HG02943 (cell line): ENCODE measurements around the gene TMEM62.
"Not testable (repeated sequence)": the region's sequence is repeated elsewhere in the genome, so short reads cannot be mapped to it uniquely, and the experiment has no call there.

Experiments
- ATAC-seq: cut with Tn5 transposase; IDR thresholded peaks from one replicate; pipeline ENCODE4 v1.9.1; 2021; ENCODE audit warnings: mild to moderate bottlenecking, low read depth, moderate library complexity; ENCODE audit not compliant: unreplicated experiment

The TMEM62 gene

DNA sequence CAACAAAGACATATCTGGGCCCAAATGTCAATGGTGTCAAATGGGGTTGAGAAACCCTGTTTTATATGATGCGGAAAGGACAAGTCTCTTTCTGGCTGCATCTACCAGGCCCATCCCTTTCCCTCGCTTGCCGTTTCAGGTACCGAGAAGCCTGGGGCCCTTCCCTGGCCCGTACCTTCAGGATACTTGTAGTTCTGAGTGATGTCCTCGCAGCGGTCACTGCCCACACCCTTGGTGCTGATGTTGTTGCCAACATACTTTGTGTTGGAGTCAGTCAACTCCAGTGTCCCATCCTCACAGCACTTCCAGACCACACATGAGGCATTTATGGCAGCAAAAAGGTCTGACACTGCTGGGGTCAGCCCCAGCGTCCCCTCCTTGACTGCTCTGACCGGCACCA, 73.6 kb downstream of the TMEM62 start:
- ATAC-seq, result no peak

DNA sequence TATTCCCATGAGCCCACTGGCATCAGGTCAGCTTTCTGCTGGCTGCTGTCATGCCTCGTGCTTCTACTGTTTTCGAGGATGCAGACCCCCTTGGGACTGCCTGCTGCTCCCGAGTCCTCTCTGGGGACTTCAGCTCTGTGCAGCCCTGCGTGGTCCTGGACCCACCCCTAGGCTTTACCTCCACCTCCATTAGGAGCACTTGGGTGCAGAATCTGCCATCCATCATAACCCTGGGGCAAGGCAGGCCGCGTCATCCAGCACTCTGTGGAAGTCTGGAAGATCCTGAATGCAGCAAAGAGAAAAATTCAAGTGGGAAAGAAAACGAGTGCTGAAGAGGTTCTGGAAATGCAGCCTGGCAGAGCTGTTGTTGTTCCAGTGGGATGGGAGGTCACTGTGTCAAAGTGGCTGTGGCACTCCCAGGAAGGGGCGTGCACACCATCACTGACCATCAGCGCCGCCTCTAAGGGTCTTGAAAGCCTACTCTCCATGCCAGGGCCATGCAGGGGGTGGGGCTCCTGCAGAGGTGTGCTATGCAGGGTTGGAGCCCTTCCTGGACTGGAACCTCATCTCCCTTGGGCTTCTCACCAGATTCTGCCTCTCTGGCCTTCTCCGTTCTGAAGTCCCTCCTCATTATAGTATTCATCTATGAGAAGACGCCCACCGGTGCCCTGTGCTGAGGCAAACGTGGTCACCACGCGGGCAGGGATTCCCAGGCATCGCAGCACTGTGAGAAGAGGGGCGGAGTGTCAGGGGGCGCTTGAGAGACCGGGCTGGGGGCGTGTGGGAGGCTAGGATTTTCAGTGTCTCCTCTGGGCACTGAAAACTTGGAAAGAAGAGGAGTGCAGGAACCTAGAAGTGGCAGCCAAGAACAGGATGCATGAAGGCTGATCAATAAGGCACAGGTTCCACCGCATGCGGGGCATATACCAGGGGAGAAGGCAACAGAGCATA, 74.9 kb downstream of the TMEM62 start:
- no peak for ATAC-seq

DNA sequence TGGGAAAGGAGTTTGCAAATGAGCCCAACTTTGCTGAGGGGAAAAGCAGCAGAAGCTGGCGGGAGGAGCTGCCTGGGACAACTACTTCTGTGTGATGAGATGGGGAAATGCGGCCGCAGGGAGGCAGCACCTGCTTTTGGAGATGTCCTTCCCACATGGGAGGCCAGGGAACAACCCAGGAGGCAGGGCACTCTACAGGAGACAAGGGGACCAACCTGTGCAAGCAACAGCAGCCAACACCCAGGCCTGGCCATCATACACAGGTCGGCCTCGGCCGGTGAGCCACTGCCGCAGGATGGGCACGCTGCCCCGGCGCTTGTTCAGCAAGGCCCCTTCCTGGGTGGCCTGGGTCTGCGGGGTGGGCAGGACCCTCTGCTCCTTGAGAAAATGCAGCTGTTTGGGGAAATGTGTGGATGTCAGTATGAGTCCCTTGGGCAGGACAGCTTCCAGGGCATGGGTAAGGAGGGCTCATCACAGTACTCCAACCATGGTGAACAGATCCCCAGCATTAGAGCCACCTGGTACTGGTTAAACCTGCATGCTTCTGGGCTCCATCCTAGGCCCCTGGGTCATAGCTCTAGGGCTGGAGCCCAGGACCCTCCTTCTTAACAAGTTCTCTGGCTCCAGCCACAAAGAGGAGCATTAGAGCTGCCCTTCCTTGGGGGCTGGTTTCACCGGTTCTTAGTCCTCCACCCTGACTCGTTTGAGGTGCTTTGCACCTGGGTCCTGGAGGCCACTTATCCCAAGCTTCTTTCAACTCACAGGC, 75.9 kb downstream of the TMEM62 start:
- no peak for ATAC-seq

DNA sequence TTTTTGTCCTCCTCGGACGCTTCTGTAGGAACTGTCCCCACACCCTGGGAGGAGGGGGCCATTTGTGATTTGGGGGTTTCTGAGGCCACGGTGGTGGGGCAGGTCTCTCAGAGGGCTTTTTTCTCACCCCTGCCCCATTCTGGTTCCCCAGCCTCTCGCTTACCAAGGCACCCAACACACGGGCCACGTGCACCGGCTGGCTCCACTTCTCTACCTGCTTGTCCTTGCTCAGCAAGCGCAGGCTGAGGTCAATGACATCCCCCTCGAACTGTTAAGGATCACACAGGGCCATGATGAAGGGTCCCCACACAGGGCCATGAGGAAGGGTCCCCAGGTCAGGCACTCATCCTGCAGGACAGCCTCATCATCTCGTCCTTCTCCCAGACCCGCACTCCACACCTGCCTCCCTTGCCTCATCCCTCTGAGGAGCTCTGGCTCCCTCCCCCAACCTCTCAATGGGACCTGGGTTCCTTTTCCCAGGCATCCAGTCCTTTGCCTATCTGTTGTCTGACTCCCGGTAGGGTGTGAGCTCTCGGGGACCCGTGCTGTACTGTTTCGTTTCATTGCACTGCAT, 76.9 kb downstream of the TMEM62 start:
- no peak for ATAC-seq

DNA sequence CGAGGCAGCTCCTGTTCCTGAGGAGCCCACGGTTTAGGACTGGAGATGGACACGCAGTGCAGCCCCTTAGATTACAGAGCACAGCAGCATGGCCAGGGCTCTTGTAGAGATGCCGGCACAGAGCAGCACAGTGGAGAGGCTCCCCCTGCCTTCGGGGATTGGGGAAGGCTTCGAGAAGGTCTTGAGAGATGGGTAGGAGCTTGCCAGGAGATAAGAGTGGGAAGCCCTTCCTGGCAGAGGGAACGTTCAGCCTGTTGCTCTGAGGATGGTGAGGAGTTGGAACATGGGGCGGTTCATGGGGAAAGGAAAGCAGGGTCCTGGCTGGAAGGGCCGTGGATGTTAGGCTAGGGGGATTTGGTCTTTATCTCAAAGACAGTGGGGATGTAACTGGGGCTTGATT, 77.4 kb downstream of the TMEM62 start:
- ATAC-seq, result no peak

DNA sequence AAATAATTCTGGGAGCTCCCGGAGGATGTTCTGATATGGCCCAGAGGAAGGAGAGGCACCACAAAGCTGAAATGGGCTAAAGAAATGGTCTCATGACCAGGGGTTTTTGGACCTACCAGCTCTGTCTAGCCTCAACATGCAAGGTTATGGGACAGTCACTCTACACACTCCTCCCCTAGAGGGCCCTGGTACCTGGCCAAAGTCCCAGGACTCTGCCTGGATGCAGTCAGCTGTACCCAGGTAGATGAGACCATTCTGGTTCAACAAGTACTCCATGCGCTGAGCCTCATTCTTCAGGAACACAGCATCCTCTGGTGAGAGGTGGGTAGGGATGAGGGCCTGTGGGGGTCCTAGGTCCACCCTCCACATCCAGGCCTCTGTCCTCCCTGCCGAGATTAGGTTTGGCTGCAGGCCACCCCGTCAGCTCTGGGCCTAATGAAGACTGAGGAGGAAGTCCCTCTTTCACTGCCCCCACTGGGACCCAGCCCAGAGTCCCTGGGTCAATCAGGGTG, 77.9 kb downstream of the TMEM62 start:
- no peak for ATAC-seq

DNA sequence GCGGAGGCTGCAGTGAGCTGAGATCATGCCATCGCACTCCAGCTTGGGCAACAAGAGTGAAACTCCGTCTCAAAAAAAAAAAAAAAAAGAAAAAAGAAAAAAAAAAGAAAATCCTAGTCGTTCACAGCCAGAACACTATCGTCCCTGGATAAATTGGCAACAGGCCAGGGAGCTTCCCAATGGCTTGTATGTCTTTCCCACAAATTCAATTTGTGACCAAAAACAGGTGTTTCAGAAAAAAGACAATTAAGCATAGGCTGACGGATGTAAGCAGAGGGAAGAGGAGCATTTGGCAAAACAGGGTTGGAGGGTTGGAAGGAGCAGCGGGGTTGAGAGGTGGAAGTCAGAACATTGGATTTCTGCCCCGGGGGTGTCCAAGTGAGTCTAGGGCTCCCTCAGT, 78.9 kb downstream of the TMEM62 start:
- no peak for ATAC-seq

DNA sequence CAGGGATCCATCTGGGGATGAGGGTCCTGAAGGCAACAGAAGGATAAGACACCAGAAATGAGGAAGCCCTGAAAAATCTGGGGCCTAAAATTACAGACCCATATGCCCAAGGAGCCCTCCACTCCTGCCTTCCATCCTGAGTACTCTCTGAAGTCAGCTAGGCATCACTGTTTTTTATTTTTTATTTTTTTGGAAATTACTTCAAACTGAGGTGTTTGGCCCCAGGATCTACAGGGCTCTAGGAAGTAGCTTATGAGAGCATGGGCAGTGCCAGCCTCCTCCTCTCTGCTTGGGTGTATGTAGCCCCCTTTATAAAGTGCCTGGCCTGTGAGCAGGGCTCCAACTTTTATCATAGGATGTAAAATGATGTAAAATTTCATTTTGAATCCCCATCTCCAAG, 79.6 kb downstream of the TMEM62 start:
- ATAC-seq, result no peak

DNA sequence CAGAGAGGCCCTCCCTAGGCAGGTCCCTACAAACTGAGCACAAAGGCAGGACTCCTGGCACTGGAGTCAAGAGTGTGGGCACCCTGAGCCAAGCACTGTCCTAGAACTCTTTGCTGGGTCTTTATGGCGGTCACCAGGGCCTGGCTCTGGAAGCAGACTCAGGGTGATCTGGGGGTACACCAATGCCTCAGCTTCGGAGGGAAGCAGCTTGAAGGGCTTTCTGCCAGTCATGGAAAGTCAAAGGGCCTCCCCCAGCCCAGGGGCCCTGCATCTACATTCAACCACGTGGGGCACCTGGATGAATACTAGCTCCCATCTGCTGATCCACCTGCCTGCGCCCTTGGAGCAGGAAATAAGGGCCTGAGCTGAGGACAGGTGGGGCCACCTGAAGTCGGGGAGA, 80.1 kb downstream of the TMEM62 start:
- ATAC-seq, result no peak

DNA sequence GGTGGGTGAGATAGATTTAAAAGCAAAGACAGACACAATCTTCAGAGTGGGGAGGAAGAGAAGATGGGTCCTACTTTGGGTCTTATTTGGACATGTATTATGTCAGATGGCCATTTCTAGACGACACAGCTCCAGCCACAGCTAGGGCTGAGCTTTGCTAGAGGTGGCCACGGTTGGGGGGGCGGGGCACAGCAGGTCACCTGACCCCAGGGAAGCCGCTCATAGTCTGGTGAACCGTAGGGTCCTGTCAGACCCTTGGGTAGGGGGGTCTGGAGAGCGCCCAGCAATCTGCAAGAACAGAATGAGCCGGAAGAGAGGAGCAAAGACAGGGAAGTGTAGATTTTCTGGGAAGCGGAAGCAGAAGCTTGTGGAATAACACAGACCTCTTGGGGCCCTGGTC, 80.8 kb downstream of the TMEM62 start:
- ATAC-seq, result no peak

DNA sequence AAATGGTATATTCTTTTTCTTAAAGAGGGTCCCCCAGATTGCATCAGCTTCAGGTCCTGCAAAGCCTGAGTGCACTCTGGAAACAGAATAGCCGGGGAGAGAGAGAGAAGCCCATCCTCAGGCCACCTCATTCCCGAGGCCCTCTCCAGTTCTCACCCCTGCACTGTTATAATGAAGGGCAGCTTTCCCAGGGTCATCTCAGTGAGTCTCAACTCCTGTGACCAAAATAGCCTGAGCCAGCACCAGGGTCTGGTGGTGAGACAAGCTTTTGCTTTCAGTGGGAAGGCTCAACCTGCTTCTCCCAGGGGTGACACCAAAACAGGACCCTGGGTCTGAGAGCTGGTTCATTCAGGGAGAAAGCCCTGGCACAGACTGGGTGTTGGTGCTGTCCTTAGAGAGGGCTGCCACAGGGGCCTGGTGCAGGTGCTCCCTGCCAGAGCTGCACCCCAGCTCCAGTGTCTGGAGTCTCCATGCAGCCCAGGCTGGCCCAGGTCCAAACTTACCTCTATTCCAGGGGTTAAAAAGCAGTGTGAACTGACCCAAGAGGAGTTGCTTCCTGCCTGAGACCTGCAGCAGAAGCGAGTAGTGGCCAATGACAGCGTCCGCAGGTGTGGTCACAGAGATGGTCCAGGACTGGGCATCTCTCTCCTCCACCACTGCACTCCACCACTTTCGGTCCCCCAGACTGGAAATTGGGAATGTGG, 81.4 kb downstream of the TMEM62 start:
- ATAC-seq, result no peak

DNA sequence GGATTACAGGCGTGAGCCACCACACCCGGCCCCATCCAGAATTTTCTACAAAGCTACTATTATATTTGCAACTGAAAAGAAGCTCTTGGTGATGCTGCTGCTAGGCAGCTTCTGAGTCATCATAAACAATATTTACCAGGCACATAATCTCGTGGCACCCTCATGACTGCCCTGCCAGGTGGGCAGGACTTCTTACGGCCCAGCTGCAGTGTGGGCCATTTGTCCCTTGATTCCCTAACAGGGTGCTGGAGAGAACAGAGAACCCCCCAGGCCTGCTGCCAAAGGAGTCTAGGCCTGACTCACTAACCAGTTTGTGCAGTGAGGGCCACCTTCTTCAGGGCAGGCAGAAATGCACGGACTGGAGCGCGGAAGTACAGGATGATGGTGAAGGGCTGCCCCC, 82.6 kb downstream of the TMEM62 start:
- no peak for ATAC-seq

DNA sequence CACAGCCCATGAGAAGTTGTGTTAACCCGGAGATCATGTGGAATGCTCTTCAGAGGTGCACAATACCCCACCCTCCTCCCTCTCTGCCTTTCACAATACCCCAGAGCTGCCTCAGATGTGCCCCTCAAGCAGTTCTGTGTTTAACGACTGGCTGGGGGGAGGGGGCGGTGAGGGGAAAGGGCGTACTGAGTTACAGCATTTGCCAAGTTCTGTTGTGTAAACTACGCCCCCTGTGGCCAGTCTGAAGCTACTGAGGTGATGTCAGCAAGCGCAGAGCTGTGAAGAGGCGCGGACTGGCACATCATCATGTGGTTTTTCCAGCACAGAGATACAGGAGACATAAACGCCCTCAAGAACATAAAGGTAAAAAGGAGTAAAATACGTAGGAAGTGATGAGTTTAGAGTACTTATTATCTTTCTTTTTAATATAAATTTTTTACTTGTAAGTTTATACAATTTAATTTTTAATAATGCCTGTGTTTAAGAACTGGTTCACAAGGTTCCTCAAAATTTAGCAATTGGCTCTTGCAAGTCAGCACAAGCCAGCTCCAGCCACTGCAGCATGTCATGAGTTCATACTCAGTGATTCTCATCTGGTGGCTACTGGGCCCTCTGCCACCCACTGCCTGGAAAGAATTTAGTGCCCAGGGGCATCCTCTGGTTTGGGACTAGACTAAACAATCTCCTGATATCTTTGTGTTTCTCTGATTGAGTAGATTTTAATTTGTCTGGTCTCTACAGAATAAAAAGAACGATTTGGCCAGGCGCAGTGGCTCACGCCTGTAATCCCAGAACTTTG, 85.7 kb downstream of the TMEM62 start:
- no peak for ATAC-seq

DNA sequence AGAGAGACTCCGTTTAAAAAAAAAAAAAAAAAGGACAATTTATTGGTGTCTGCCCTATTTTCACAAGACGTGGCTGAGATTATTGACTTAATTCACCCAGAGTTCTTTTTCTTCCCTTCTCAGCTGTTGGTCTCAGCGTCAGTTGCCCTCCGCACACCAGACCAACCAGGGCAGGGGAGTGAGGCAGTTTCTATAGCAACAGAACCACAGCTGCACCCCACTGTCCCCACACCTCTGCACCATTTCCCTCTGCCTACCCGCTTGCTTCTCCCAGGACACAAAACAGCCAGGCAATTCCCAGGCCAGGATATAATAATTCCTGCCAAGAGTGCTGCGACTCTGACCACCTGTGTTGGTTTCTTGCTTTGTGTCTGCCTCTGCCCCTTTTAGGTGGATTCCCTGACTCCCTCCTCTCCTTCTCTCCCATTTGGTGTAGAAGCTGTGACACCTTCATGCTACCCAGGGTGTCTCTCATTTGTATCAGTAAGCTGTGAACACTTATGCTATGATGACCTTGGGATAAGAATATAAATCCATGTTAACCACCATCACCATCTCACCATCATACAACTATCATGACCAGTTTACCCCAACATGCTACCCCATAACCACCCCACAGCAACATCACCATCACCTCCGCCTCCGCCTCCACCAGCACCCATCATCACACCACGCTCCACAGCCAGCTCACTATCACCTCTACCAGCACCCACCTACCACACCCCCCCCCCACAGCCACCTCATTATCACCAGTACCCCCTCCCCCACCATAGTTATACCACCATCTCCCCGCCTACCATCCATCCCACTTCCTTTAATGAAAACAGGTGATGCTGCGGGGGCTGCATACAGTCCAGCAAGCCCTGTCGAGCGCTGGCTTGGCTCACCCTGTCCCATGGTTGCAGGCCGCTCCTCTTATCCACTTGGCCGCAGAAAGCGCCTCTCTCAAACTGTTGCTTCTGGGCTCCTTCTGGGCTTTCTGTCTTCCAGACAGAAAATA, 86.8 kb downstream of the TMEM62 start:
- no peak for ATAC-seq

DNA sequence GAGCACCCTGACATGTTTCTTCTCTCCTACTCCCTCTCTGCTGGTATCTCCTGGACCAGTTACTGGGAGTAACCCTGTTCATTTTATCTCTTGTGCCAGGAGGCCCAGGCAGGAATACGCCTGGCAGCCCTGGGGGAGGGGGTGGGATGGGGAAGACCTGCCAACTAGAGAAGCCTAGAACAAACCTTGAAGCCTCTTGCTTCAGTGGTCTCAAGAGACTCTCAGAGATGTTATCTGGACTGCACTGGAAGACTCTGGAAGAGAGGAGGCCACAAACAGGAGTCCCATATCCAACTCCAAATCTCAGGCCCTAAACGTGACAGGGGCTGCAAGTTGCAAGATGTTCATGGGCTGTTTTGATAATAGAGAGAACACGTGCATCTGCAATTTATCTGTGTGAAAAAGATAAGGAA, 87.6 kb downstream of the TMEM62 start, which contains the start of gene EPB42:
Gene EPB42 (minus strand): TSS at position 28 of the 413 bp plus-strand sequence. CDS start 193 bp downstream, outside the sequence.
- no peak for ATAC-seq

DNA sequence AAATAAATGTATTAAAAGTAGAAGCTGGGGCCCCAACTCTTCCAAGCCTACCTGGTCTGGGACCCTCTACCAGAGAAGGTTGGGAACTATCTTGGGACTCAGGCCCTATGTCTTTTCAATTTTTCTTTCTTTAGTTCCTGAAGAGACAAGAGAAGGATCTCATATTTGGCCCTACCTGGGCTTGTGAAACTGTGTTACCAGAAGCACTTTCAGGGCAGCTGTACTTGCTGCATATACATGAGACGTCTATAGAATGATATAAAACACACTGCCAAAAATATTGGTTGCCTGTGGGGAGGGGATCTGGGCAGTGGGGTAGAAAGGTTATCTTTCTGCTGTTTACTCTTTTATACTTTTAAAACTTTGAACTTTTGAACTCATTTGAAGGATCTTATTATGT, 88.0 kb downstream of the TMEM62 start:
- no peak for ATAC-seq

DNA sequence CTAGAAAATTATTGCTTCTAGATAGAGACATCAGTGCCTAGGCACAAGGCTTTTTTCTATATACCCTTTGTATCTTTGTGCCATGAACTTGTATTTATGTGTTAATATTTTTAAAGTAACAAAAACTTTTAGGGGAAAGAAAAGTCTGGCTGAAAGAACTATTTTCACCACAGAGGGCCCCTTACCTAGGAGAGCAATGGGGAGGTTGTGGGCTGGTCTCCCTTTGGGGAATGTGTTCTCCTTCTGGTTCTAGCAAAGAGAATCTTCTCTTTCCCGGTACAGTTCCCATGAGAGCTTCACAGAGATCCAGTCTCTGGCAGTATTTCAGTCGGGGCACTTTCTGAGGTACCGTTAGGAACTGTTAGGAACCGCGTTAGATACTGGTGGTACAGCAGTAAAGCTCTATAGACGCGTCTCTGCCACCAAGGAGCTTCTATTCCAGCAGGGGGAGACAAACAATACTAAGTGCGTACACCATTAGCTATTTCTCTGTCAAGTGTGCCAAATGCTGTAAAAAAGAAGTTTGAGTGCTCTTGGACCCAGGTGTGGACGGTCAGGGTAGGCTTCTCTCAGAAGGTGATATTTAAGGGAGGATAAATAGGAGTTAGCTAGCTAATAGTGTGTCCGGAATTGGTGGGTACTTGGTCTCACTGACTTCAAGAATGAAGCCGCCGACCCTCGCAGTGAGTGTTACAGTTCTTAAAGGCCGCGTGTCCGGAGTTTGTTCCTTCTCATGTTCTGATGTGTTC, 92.0 kb downstream of the TMEM62 start:
- ATAC-seq, result no peak

DNA sequence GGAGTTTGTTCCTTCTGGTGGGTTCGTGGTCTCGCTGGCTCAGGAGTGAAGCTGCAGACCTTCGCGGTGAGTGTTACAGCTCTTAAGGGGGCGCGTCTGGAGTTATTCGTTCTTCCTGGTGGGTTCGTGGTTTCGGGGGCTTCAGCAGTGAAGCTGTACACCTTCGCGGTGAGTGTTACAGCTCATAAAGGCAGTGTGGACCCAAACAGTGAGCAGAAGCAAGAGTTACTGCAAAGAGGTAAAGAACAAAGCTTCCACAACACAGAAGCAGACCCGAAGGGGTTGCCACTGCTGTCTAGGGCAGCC, 92.5 kb downstream of the TMEM62 start:
- ATAC-seq, result not testable (repeated sequence)
